WI38 (cell line): ENCODE data around the gene DNAH1.

ENCODE experiments used
- H3K4me3 ChIP-seq: 2 replicates; pipeline ENCODE4 v1.5.1; 2011; ENCODE audit warnings: low read depth, mild to moderate bottlenecking, control low read depth, low read length
- TF ChIP-seq, protein P1 (sequence below): IDR thresholded peaks from 2 replicates; pipeline ENCODE4 v1.5.1; 2012; ENCODE audit warnings: low read depth, mild to moderate bottlenecking, control low read depth, low read length

The DNAH1 gene

DNA sequence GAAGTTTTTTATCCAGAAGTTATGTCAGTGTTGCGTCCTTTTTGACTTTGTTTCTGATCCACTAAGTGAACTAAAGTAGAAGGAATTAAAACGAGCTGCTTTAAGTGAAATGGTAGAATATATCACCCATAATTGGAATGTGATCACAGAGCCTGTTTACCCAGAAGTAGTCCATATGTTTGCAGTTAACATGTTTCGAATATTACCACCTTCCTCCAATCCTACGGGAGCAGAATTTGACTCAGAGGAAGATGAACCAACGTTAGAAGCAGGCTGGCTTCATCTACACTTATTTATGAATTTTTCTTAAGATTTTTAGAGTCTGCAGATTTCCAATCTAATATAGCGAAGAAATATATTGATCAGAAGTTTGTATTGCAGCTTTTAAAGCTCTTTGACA, 57.6 kb downstream of the DNAH1 start:
- H3K4me3 ChIP-seq: no peak overlapping the region
- TF ChIP-seq, protein P1, sequence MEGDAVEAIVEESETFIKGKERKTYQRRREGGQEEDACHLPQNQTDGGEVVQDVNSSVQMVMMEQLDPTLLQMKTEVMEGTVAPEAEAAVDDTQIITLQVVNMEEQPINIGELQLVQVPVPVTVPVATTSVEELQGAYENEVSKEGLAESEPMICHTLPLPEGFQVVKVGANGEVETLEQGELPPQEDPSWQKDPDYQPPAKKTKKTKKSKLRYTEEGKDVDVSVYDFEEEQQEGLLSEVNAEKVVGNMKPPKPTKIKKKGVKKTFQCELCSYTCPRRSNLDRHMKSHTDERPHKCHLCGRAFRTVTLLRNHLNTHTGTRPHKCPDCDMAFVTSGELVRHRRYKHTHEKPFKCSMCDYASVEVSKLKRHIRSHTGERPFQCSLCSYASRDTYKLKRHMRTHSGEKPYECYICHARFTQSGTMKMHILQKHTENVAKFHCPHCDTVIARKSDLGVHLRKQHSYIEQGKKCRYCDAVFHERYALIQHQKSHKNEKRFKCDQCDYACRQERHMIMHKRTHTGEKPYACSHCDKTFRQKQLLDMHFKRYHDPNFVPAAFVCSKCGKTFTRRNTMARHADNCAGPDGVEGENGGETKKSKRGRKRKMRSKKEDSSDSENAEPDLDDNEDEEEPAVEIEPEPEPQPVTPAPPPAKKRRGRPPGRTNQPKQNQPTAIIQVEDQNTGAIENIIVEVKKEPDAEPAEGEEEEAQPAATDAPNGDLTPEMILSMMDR: no peak

- TF ChIP-seq, protein P1: no peak
- H3K4me3 ChIP-seq: no peak overlapping the region
These were observed 58.1 kb downstream of the DNAH1 start for GRCh38 chr3:52374173-52374572.

GRCh38 chr3:52379610-52380009, 63.5 kb downstream of the DNAH1 start:
- no peak overlapping the region for H3K4me3 ChIP-seq
- TF ChIP-seq, protein P1: no peak

GRCh38 chr3:52380023-52380422, 63.9 kb downstream of the DNAH1 start:
- TF ChIP-seq, protein P1: no peak
- H3K4me3 ChIP-seq: no peak overlapping the region

GRCh38 chr3:52381623-52382022, 65.5 kb downstream of the DNAH1 start:
- TF ChIP-seq, protein P1: no peak
- no peak overlapping the region for H3K4me3 ChIP-seq

GRCh38 chr3:52383446-52383845, 67.3 kb downstream of the DNAH1 start:
- no peak overlapping the region for H3K4me3 ChIP-seq
- TF ChIP-seq, protein P1: no peak

- TF ChIP-seq, protein P1: no peak
- no peak overlapping the region for H3K4me3 ChIP-seq
These were observed 68.1 kb downstream of the DNAH1 start for GRCh38 chr3:52384019-52384761.
